Suprapubic skin (tissue), 4 donors: ENCODE results near the gene ATF7IP. TPM values are rescaled to one million over a fixed set of nuclear protein-coding genes. Genes with fewer than 3 reads are reported as not detected.

ENCODE experiments used
- DNase-seq, 2 donors: peaks; one replicate each; pipeline ENCODE4 v3.0.0-alpha.2; 2019; ENCODE audit warnings: low spot score in 2 of 2
- H3K27ac ChIP-seq: fragments of 200-600 bp; sonication (generic); one replicate; pipeline ENCODE4 v1.5.1; 2019
- H3K27me3 ChIP-seq: fragments of 200-600 bp; sonication (generic); one replicate; pipeline ENCODE4 v1.5.1; 2019
- H3K36me3 ChIP-seq: fragments of 200-600 bp; sonication (generic); one replicate; pipeline ENCODE4 v1.5.1; 2019
- H3K4me1 ChIP-seq: fragments of 200-600 bp; sonication (generic); one replicate; pipeline ENCODE4 v1.5.1; 2019
- H3K4me3 ChIP-seq: fragments of 200-600 bp; sonication (generic); one replicate; pipeline ENCODE4 v1.5.1; 2019; ENCODE audit warnings: mild to moderate bottlenecking
- H3K9me3 ChIP-seq: fragments of 200-600 bp; sonication (generic); one replicate; pipeline ENCODE4 v1.5.1; 2019
- CTCF ChIP-seq, 2 donors: fragments of 200-600 bp in 1 of 2; fragments of 450-650 bp in 1 of 2; sonication (generic) in 1 of 2; IDR thresholded peaks; one replicate each; pipeline ENCODE4 v1.5.1; 2016 to 2019; ENCODE audit warnings: antibody characterized with exemption in 2 of 2, mild to moderate bottlenecking in 1 of 2, moderate library complexity in 1 of 2
- EP300 ChIP-seq: sonication (generic); formaldehyde crosslinking; IDR thresholded peaks from one replicate; pipeline ENCODE4 v1.6.1; 2017; ENCODE audit warnings: antibody characterized with exemption
- POLR2A ChIP-seq, 2 donors: fragments of 450-650 bp; IDR thresholded peaks; one replicate each; pipeline ENCODE4 v1.6.1; 2017; ENCODE audit warnings: antibody characterized with exemption in 2 of 2, mild to moderate bottlenecking in 2 of 2, moderate library complexity in 2 of 2
- POLR2AphosphoS5 ChIP-seq, 3 donors: sonication (generic); formaldehyde crosslinking; IDR thresholded peaks; one replicate each; pipeline ENCODE4 v1.6.1; 2017; ENCODE audit warnings: antibody characterized with exemption in 3 of 3
- WGBS: methylation state at CpG from one replicate; pipeline ENCODE4 v1.1.5; 2018; 5-methylcytosine and 5-hydroxymethylcytosine counted together
- total RNA-seq, 4 donors: library from RNA; depleted of rRNA; stranded (reverse); fragments of >200 nt; gene quantifications; one replicate each; pipeline ENCODE4 v1.1.0, GENCODE V29; 2016

The ATF7IP gene
- total RNA-seq, 4 donors from 2014 or later = 41.0 to 79.6 (median 59.2) TPM

GRCh38 chr12:14387219-14387871 is 21.9 kb downstream of the ATF7IP start:
- no peak for DNase-seq
- Histone ChIP-seq H3K4me1 (peaks cover 50% of the 10 kb centered on the region), H3K36me3 (no peaks in the 10 kb centered on the region), H3K27me3 (no peaks in the 10 kb centered on the region), H3K27ac (peak overlapping the region; percentile 29), H3K9me3 (no peaks in the 10 kb centered on the region), H3K4me3 (peak overlapping the region; percentile 7)
- 80% methylated on average over 3 of the region's 3 CpGs for WGBS
- TF ChIP-seq POLR2AphosphoS5 (IDR thresholded peaks at IDR 0.05) = no peak
- no peak for TF ChIP-seq EP300
- TF ChIP-seq CTCF (IDR thresholded peaks at IDR 0.05) = no peak
- TF ChIP-seq POLR2A (IDR thresholded peaks at IDR 0.05) = no peak

GRCh38 chr12:14390449-14390848 is 25.0 kb downstream of the ATF7IP start:
- Histone ChIP-seq H3K36me3 (no peaks in the 10 kb centered on the region), H3K27ac (peak overlapping the region; percentile 66), H3K4me1 (peaks cover 60% of the 10 kb centered on the region), H3K4me3 (no peak overlapping the region), H3K9me3 (no peaks in the 10 kb centered on the region), H3K27me3 (no peaks in the 10 kb centered on the region)
- 75% methylated on average over 3 of the region's 3 CpGs for WGBS
- DNase-seq = no peak
- TF ChIP-seq CTCF (IDR thresholded peaks at IDR 0.05) = no peak
- TF ChIP-seq POLR2A (IDR thresholded peaks at IDR 0.05) = no peak
- TF ChIP-seq POLR2AphosphoS5 (IDR thresholded peaks at IDR 0.05) = no peak
- TF ChIP-seq EP300 = no peak

GRCh38 chr12:14390870-14391530 is 25.5 kb downstream of the ATF7IP start:
- TF ChIP-seq POLR2A (IDR thresholded peaks at IDR 0.05) (no peak), CTCF (IDR thresholded peaks at IDR 0.05) (no peak), POLR2AphosphoS5 (IDR thresholded peaks at IDR 0.05) (no peak), EP300 (no peak)
- Histone ChIP-seq H3K36me3 (no peaks in the 10 kb centered on the region), H3K4me3 (no peak overlapping the region), H3K27ac (peak overlapping the region; percentile 66), H3K4me1 (peaks cover 61% of the 10 kb centered on the region), H3K9me3 (no peaks in the 10 kb centered on the region), H3K27me3 (no peaks in the 10 kb centered on the region)
- DNase-seq = no peak
- WGBS = 20% methylated on average over 3 of the region's 3 CpGs

- DNase-seq = no peak
- Histone ChIP-seq H3K4me3 (no peak overlapping the region), H3K36me3 (no peaks in the 10 kb centered on the region), H3K9me3 (no peaks in the 10 kb centered on the region), H3K4me1 (peaks cover 58% of the 10 kb centered on the region), H3K27me3 (no peaks in the 10 kb centered on the region), H3K27ac (peak overlapping the region; percentile 49)
- 22% methylated on average over 1 of the region's 1 CpG for WGBS
- no peak for TF ChIP-seq EP300
Observed at GRCh38 chr12:14393751-14394150, 28.3 kb downstream of the ATF7IP start.

- no peak for DNase-seq
- Histone ChIP-seq H3K36me3 (no peaks in the 10 kb centered on the region), H3K4me1 (peaks cover 58% of the 10 kb centered on the region), H3K9me3 (peaks cover 5% of the 10 kb centered on the region), H3K27me3 (no peaks in the 10 kb centered on the region), H3K27ac (peak overlapping the region; percentile 49), H3K4me3 (peak overlapping the region; percentile 24)
- 4% methylated on average over 3 of the region's 3 CpGs for WGBS
- TF ChIP-seq POLR2AphosphoS5 (IDR thresholded peaks at IDR 0.05) (peak in 1 of 3 donors; percentile 28), EP300 (no peak)
Observed at GRCh38 chr12:14394317-14395073, 29.0 kb downstream of the ATF7IP start.
